Smooth muscle cell of the brain vasculature (primary cell): Measurements from ENCODE around the gene UTP14A.
"Not testable (repeated sequence)": the region's sequence is repeated elsewhere in the genome, so short reads cannot be mapped to it uniquely, and the experiment has no call there.

Experiments
- DNase-seq: peaks from one replicate; pipeline ENCODE4 v3.0.0-alpha.2; 2012; ENCODE audit warnings: low read depth, low spot score

Gene UTP14A, protein sequence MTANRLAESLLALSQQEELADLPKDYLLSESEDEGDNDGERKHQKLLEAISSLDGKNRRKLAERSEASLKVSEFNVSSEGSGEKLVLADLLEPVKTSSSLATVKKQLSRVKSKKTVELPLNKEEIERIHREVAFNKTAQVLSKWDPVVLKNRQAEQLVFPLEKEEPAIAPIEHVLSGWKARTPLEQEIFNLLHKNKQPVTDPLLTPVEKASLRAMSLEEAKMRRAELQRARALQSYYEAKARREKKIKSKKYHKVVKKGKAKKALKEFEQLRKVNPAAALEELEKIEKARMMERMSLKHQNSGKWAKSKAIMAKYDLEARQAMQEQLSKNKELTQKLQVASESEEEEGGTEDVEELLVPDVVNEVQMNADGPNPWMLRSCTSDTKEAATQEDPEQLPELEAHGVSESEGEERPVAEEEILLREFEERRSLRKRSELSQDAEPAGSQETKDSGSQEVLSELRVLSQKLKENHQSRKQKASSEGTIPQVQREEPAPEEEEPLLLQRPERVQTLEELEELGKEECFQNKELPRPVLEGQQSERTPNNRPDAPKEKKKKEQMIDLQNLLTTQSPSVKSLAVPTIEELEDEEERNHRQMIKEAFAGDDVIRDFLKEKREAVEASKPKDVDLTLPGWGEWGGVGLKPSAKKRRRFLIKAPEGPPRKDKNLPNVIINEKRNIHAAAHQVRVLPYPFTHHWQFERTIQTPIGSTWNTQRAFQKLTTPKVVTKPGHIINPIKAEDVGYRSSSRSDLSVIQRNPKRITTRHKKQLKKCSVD

DNA sequence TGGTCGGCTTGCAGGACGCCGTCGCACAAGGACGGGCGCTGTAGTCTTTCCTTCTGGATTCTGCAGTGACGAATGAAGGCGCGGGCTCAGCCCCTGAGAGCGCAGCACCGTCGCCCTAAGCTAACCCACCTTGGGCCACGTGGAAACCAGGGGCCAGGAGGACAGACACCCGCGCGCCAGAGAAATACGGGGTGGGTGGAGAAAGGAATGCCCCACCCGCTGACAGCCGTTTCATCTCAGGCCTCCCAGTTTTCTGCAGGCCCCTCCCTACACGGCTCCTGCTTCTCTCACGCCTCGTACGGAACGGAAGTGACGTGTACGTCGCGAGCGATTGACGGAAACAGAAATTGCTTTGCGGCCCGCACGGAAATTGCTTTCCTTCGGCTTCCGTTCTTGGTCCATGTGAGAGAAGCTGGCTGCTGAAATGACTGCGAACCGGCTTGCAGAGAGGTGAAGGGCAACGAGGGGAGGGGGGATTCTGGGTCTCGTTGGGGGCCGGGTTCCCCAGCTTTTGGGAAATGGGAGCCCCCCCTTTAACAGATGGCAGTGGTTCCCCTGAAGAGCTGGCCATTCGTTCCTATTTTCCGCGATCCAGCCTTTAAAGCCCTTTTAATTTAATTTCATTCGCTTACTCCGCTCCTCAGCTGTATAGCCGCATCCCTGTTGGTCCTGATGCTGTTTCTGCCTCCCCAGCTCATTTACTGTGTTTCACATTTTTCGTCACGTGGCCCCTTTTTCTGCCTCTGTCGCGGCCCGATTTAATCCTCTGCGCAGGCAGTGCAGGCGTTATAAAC, at the start of gene UTP14A:
Gene UTP14A (plus strand): TSS at position 378 of the 794 bp plus-strand sequence. CDS start 47 bp downstream, at position 425.
- peak; percentile 56 for DNase-seq

GRCh38 chrX:129859134-129859533, 46.8 kb upstream of the UTP14A start:
- not testable (repeated sequence) for DNase-seq

DNA sequence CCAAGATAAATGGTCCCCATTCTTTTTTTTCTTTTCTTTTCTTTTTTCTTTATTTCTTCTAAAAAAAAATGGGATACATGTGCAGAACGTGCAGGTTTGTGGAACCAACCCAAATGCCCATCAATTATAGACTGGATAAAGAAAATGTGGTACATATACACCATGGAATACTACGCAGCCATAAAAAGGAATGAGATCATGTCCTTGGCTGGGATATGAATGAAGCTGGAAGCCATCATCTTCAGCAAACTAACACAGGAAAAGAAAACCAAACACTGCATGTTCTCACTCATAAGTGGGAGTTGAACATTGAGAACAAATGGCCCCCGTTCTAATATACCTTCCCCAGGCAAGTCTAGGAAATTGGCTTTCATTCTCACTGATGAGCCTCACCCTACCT, 39.6 kb upstream of the UTP14A start:
- DNase-seq, result not testable (repeated sequence)

- no peak for DNase-seq
Measured at GRCh38 chrX:129872524-129872923, 33.4 kb upstream of the UTP14A start.

- no peak for DNase-seq
Measured at GRCh38 chrX:129875669-129876068, 30.3 kb upstream of the UTP14A start.

GRCh38 chrX:129876771-129877305, 29.1 kb upstream of the UTP14A start:
- DNase-seq, result no peak

DNA sequence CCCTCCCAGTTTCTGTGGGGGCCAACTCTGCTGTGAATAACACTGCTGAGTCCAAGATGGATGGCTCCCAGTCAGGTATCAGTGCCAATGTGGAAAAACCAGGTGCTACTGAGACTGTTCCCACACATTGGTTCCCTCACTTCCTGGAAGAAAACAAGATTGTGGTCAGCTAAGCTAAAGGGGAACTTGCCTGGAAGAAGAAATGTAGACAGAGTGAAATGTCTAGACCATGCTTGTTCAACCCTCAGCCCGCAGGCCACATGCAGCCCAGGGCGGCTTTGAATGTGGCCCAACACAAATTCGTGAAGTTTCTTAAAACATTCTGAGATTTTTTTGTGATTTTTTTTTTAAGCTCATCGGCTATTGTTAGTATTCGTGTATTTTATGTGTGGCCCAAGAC, 28.6 kb upstream of the UTP14A start:
- DNase-seq, result no peak

DNA sequence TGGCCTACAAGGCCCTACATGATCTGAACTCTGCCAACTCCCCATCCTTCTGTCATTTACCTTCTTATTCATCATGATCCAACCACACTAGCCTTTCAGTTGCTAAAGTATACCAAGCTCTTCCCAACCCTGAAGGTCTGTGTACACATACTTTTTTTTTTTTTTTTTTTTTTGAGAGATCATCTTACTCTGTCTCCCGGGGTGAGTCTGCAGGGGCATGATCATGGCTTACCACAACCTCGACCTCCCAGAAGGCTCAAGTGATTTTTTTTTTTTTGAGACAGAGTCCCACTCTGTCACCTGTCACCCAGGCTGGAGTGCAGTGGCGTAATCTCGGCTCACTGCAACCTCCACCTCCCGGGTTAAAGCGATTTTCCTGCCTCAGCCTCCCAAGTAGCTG, 5.9 kb upstream of the UTP14A start:
- no peak for DNase-seq

DNA sequence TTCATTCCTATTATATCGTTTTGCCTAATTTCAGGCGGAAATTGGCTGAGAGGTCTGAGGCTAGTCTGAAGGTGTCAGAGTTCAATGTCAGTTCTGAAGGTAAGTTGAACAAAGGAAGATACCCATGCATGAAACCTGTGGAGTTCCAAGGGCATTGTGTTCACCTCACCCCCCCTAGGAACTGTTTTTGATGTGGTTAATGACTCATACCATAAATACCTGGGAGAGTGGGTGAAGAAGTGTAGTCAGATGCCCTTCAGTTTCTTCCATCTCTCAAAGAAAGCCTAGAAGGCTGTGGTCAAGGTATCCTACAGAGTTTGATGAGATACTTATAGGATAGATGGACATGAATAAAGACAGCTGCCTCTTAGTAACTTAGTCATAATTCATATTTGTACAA, 2.7 kb downstream of the UTP14A start:
- DNase-seq, result no peak

- peak; percentile 41 for DNase-seq
Measured at GRCh38 chrX:129925305-129926092, 19.5 kb downstream of the UTP14A start.

GRCh38 chrX:129930941-129931410, 25.0 kb downstream of the UTP14A start:
- DNase-seq, result no peak

DNA sequence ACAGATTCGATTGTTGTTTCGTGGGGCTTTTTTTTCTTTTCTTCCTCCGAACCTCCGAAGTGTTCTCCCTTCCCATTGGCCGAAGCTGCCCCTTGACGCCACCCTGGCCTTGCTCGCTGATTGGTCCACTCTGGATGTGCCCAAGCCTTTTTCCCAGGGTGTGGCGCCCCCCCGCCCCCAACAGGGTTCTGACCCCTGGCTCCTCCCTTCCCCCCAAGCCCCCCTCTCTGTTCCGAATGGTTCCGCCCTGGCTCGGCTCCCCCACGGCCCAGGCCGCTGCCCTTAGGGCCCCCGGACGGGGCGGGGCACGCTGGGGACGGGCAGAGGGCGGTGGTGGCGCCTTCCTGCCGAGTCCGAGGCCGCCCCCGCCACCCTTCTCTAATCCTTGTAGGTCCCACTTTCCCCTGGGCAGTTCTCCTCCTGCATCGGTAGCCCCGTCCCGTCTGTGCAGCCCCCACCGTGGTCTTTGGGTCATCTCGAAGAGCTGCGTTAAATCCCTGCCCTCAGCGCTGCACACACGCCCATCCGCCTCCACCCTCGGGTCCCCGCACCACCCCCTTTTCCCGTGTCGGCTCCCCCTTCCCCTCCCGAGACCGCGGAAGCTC, 25.5 kb downstream of the UTP14A start:
- peak; percentile 72 for DNase-seq

GRCh38 chrX:129932016-129932820, 26.3 kb downstream of the UTP14A start:
- DNase-seq, result peak; percentile 58

- no peak for DNase-seq
Measured at GRCh38 chrX:129932821-129933321, 26.9 kb downstream of the UTP14A start.

- DNase-seq, result no peak
Measured at GRCh38 chrX:129933700-129934099, 27.7 kb downstream of the UTP14A start.

DNA sequence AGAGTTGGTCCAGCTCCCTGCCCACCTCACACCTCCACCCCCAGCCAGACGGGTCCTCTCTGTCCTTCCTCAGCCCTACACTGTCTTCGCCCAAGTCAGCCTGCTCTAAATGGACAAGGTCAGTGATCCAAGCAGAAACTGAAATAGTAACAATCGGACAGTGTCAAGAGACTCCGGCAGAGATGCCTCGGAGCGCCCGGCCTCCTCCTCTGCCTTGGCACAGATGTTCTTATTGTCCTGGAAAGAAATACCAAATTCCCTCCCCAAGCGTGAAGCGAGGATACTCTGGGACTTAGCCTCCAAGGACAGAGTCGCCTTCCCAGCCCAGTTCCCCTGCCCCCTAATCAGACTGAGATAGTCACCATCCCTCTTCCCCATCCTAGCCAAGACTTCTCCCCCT, 28.5 kb downstream of the UTP14A start:
- DNase-seq, result no peak

GRCh38 chrX:129934952-129935351, 29.0 kb downstream of the UTP14A start:
- DNase-seq, result no peak

GRCh38 chrX:129938081-129938480, 32.1 kb downstream of the UTP14A start:
- no peak for DNase-seq

DNA sequence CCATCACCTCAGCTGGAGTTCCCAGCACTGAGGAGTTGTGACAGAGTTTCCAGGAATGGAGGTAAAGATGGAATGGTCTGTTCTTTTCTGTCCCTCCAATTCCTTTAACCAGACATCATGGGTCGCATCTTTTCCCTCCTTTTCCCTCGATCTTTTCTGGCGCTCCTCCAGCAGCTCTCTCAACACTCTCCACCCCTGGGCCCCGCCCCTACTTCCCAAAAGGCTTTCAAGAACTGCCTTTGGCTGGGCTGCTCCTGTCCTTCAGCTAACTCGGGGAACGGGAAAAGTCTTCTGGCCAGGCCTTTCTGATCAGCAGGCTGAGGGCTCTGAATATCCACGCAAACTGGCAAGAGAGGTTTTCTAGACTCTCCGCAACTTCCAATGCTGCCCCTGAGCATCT, 34.0 kb downstream of the UTP14A start:
- DNase-seq, result no peak
